Putamen (tissue), 1 donor: ENCODE measurements around the gene SLC22A1.
"Not testable (repeated sequence)": the region's sequence is repeated elsewhere in the genome, so short reads cannot be mapped to it uniquely, and the experiment has no call there.

Experiments
- DNase-seq: peaks from one replicate; pipeline ENCODE4 v3.0.0-alpha.2; 2016; ENCODE audit warnings: low spot score

SLC22A1 gene

GRCh38 chr6:160124007-160124406, 2.4 kb downstream of the SLC22A1 start:
- no peak for DNase-seq

- no peak for DNase-seq
Observed at GRCh38 chr6:160124605-160125004, 3.0 kb downstream of the SLC22A1 start.

- DNase-seq: not testable (repeated sequence)
Observed at GRCh38 chr6:160125105-160125504, 3.5 kb downstream of the SLC22A1 start.

- no peak for DNase-seq
Observed at GRCh38 chr6:160127270-160128124, 5.9 kb downstream of the SLC22A1 start.

- DNase-seq: no peak
Observed at GRCh38 chr6:160128125-160128683, 6.6 kb downstream of the SLC22A1 start.

- DNase-seq: no peak
Observed at GRCh38 chr6:160128879-160129516, 7.4 kb downstream of the SLC22A1 start.

GRCh38 chr6:160129881-160130615, 8.4 kb downstream of the SLC22A1 start:
- DNase-seq: no peak

- no peak for DNase-seq
Observed at GRCh38 chr6:160130729-160131484, 9.3 kb downstream of the SLC22A1 start.

GRCh38 chr6:160131636-160132296, 10.2 kb downstream of the SLC22A1 start:
- DNase-seq: no peak

GRCh38 chr6:160132297-160132637, 10.7 kb downstream of the SLC22A1 start:
- no peak for DNase-seq

GRCh38 chr6:160132776-160133338, 11.2 kb downstream of the SLC22A1 start:
- no peak for DNase-seq

- no peak for DNase-seq
Observed at GRCh38 chr6:160133441-160134336, 12.1 kb downstream of the SLC22A1 start.

GRCh38 chr6:160134337-160134751, 12.7 kb downstream of the SLC22A1 start:
- DNase-seq: not testable (repeated sequence)

- no peak for DNase-seq
Observed at GRCh38 chr6:160134779-160135547, 13.3 kb downstream of the SLC22A1 start.

- no peak for DNase-seq
Observed at GRCh38 chr6:160135907-160136655, 14.5 kb downstream of the SLC22A1 start.

- no peak for DNase-seq
Observed at GRCh38 chr6:160137130-160137988, 15.7 kb downstream of the SLC22A1 start.
